Stimulated activated naive CD8-positive, alpha-beta T cell treated with anti-CD3 and anti-CD28 coated beads, Interleukin-15, amount 100 ng/mL, for 72 hours (primary cell): Measurements from ENCODE around the gene UNC119B.

Experiments used
- ATAC-seq: fragments of 150-1000 bp; cut with Tn5 transposase; 2 replicates; pipeline ENCODE4 v1.10.0; 2021; ENCODE audit warnings: mild to moderate bottlenecking, moderate library complexity
- DNase-seq, 2 donors: peaks; one replicate each; pipeline ENCODE4 v3.0.0; 2021 to 2022
- H3K27ac Mint-ChIP-seq, 2 donors: one replicate each; pipeline ENCODE4 v1.8.0; 2022; ENCODE audit warnings: mild to moderate bottlenecking in 2 of 2, mixed read lengths in 2 of 2, moderate library complexity in 2 of 2
- H3K27me3 Mint-ChIP-seq: one replicate; pipeline ENCODE4 v1.8.0; 2022; ENCODE audit warnings: mixed read lengths
- H3K4me1 Mint-ChIP-seq: one replicate; pipeline ENCODE4 v1.8.0; 2022; ENCODE audit warnings: mild to moderate bottlenecking, mixed read lengths
- H3K4me3 Mint-ChIP-seq, 2 donors: one replicate each; pipeline ENCODE4 v1.8.0; 2022; ENCODE audit warnings: mild to moderate bottlenecking in 2 of 2, mixed read lengths in 2 of 2, moderate library complexity in 1 of 2
- H3K9me3 Mint-ChIP-seq, 2 donors: one replicate each; pipeline ENCODE4 v1.8.0; 2022; ENCODE audit warnings: mixed read lengths in 2 of 2

The UNC119B gene

DNA sequence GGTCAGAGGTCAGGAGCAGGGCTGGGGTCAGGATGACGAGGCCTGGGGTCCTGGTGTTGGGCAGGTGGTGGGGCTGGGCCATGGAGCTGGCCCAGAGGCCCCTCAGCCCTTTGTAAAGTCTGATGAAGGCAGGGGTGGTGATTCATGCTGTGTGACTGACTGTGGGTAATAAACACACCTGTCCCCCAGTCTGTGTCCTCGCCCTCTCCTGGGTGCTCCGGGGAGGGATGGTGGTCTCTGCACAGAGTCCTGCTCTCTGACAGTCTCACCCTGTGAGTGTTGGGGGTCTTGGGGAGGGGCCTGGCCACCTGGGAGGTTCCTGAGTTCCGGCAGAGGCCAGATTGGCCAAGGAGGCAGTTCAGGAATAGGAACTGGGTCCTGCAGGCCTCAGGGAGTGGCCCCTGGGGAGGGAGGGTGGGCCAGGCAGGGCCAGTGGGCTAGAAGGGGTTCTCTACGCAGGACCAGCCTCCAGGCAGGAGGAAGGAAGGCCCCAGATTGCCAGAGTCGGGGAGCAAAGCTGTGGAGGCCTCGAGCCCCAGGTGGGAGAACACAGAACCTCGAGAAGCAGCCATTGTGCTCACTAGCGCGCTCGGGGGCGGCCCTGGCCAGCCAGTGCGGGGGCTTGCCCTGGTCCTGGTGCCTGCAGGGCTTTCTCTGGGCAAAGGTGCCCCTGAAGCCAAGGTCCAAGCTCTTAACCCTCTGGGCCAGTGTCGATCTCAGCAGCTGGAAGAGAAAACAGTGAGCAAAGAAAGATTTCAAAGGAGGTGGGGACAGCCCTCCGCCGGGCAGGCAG, 29.8 kb downstream of the UNC119B start:
- Mint-ChIP-seq H3K4me3 (no peak overlapping the region), H3K4me1 (no peaks in the 10 kb centered on the region), H3K27me3 (no peaks in the 10 kb centered on the region), H3K9me3 (no peaks in the 10 kb centered on the region), H3K27ac (peak overlapping the region in 1 of 2 donors; percentile 78)
- DNase-seq (no peak), ATAC-seq (no peak)

DNA sequence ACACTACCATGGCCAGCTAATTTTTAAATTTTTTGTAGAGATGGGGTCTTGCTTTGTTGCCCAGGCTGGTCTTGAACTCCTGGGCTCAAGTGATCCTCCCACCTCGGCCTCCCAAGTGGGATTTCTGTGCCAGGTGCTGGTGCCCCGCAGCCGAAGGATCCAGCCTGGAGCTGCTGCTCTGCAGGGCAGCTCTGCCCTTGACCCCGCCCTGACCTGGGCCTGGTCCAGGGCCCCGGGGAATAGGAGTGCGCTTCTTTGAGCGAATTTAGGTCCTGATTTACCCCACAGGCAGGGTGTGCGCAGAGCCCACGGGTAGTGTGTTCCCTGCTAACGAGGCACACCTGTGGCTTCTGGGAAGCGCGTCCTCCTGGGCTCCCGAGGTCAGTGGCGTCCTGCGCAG, 30.6 kb downstream of the UNC119B start:
- H3K4me1 Mint-ChIP-seq, result no peaks in the 10 kb centered on the region
- H3K4me3 Mint-ChIP-seq, result no peak overlapping the region
- ATAC-seq (no peak), DNase-seq (no peak)
- no peak overlapping the region for H3K27ac Mint-ChIP-seq
- H3K9me3 Mint-ChIP-seq, result no peaks in the 10 kb centered on the region
- H3K27me3 Mint-ChIP-seq, result no peaks in the 10 kb centered on the region

DNA sequence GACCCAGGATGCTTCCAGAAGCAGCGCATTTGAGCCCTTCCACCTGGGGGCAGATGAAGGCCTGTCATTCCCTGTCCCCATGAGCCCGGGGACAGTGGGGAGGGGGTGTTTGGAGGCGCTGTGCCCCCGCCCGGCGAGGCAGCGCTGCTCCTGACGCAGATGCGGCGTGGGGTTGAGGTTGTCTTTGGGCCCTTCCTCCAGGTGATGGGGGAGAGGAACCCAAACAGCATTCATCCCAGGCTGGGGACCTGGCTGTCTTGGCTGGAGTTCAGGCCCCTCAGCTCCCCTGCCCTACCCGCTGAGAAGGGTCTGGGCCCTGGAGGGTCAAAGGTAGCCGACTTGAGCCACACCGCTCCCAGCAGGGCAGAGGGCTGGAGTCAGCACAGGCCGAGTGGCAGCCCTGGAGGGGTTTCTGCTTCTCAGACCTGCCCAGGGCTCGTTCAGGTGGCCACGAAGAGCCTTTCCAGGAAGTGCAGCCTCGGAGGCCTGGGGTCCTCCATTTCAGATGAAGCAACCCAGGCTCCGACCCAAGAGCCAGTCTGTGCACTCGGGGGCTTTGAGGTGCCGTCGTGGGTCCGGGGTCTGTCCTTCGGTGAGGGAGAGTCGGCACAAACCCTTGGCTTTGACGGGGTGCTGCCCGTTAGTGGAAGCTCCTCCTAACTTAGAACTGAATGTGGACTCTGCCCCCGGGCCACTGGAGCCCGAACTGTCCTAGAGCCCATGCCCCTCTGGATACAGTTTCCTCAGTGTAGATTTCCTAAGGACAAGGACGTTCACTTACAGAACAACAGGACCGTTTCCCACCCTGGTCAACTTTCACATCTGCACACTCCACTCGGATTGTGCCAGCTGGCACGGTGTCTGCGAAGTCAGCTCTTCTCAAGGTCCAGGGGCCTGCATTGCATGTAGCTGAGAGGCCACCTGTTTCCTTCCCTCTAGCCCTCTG, 31.5 kb downstream of the UNC119B start:
- ATAC-seq, result no peak

DNA sequence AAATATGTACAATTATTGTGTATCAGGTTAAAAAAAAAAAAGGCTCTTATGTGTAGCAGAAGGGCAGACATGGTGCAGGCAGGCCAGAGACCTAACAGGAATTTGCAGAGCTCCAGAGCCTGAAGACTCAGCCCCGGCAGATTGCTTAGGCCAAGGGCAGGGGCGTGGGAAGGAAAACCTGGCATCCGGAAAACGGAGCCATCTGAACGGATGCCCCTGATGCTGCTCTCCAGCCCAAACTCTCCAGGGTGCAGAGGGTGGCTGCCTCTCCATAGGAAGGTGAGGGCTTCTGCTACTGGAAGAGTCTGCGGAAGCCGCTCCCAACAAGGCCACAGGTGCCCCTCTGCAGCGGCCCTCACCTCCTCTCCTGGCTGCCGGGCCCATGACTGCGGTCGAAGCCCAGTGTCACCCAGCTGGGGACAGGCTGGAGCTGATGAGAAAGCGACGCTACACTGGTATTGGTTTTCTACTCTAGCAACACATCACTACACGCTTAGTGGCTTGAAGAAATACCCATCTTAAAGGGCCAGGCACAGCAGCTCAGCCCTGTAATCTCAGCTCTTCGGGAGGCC, 34.8 kb downstream of the UNC119B start:
- Mint-ChIP-seq H3K4me3 (no peak overlapping the region), H3K27ac (no peak overlapping the region), H3K4me1 (no peaks in the 10 kb centered on the region), H3K9me3 (no peaks in the 10 kb centered on the region), H3K27me3 (no peaks in the 10 kb centered on the region)
- ATAC-seq (no peak), DNase-seq (no peak)

More for the DNA sequence above, 31.5 kb downstream of the UNC119B start:
- no peaks in the 10 kb centered on the region for H3K9me3 Mint-ChIP-seq
- no peak overlapping the region for H3K27ac Mint-ChIP-seq
- no peaks in the 10 kb centered on the region for H3K27me3 Mint-ChIP-seq
- H3K4me1 Mint-ChIP-seq, result no peaks in the 10 kb centered on the region
- no peak for DNase-seq
- no peak overlapping the region for H3K4me3 Mint-ChIP-seq

DNA sequence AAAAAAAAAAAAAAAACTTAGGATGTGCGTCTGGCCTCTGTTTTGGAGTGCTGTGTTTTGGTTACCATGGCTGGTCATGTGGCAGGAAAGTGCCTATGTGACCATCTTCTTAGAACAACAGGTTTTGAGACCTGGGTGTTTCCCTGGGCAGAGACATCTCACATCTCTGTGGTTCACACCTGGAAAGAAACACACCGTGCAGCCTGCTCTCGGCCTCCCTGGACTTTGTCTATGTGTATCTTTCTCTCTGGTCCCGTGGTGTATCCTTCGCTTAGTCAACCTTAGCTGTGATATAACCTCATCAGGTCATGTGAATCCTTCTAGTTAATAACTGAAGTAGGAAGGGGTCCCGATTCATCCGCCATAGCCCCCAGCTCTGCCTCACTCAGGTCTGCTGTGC, 38.0 kb downstream of the UNC119B start:
- Mint-ChIP-seq H3K27ac (no peak overlapping the region), H3K4me3 (no peak overlapping the region), H3K27me3 (peaks cover 8% of the 10 kb centered on the region), H3K9me3 (no peaks in the 10 kb centered on the region), H3K4me1 (peaks cover under 1% of the 10 kb centered on the region)
- no peak for DNase-seq
- ATAC-seq, result no peak

DNA sequence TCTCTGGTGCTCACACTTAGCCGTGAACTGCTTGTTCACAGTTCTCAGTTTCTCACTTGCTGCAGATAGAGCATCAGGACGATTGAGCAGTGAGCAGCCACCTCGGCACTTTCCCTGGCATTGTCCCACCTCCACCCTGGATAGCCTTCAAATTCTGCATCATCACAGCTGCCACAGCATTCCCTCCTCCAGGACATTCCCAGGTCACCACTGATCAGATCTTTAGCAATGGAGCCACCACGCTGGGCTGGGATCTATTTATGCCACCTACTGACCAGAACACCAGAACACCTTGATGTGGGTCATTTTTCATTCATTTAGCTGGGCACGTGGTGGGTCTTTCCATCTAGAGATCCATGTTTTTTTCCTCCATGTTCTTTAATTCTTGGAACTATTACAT, 39.0 kb downstream of the UNC119B start:
- ATAC-seq (no peak), DNase-seq (no peak)
- Mint-ChIP-seq H3K27me3 (peaks cover 8% of the 10 kb centered on the region), H3K4me3 (no peak overlapping the region), H3K9me3 (peaks cover 0 to 5% of the 10 kb centered on the region in 2 donors), H3K4me1 (peaks cover 4% of the 10 kb centered on the region), H3K27ac (no peak overlapping the region)

DNA sequence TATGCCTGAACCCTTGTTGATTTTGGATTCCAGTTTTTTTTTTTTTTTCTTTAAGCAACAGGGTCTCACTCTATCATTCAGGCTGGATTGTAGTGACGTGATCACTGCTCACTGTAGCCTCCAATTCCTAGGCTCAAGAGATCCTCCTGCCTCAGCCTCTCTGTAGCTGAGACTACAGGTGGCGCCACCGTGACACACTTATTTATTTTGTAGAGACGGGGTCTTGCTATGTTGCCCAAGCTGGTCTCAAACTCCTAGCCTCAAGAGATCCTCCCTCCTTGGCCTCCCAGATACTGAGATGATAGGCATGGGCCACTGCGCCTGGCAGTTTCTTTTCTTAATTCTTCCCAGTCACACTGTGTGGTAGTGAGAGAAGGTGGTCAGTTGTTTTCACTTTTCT, 40.5 kb downstream of the UNC119B start:
- H3K27ac Mint-ChIP-seq, result no peak overlapping the region

DNA sequence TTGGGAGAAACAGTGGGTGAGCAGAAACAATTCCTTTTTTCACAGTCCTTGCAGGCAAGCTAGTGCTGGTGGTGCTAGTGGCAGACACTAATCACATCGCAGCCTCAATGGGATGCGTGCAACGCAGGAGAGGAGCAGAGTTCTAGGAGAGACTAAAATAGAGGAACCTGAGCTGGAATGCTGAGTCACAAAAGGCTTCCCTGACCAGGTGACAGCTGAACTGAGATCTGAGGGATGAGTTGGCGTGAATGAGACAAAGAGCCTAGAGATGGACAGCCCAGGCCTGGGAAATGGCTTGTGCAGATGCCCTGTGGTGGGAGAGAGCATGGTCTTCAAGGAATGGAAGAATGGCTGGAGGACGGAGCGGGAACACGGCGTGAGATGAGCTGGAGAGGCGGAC, 41.1 kb downstream of the UNC119B start:
- Mint-ChIP-seq H3K4me3 (no peak overlapping the region), H3K27ac (no peak overlapping the region), H3K27me3 (peaks cover 8% of the 10 kb centered on the region), H3K4me1 (peaks cover 4% of the 10 kb centered on the region), H3K9me3 (peaks cover 5 to 9% of the 10 kb centered on the region in 2 donors)
- no peak for ATAC-seq
- no peak for DNase-seq

More for the DNA sequence above, 40.5 kb downstream of the UNC119B start:
- ATAC-seq (no peak), DNase-seq (no peak)
- Mint-ChIP-seq H3K9me3 (peaks cover 5 to 9% of the 10 kb centered on the region in 2 donors), H3K4me3 (no peak overlapping the region), H3K27me3 (peaks cover 8% of the 10 kb centered on the region), H3K4me1 (peaks cover 4% of the 10 kb centered on the region)

DNA sequence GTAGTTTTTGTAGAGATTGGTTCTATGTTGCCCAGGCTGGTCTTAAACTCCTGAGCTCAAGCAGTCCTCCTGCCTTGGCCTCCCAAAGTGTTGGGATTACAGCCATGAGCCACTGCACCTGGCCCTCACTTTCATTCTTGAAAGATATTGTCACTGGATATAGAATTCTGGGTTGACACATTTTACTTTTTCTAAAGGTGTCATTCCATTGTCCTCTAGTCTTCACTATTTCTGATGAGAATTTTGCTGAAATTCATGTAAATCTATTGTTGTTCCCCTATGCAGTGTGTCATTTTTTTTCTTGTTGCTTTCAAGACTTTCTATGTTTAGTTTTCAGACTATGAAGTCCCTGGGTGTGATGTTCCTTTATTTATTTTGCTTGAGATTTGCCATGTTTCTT, 44.5 kb downstream of the UNC119B start:
- peaks cover 4% of the 10 kb centered on the region for H3K4me1 Mint-ChIP-seq
- H3K4me3 Mint-ChIP-seq, result no peak overlapping the region
- ATAC-seq (no peak), DNase-seq (no peak)
- peaks cover 5 to 9% of the 10 kb centered on the region in 2 donors for H3K9me3 Mint-ChIP-seq
- H3K27me3 Mint-ChIP-seq, result peaks cover 8% of the 10 kb centered on the region
- H3K27ac Mint-ChIP-seq, result peak overlapping the region in 1 of 2 donors; percentile 90

DNA sequence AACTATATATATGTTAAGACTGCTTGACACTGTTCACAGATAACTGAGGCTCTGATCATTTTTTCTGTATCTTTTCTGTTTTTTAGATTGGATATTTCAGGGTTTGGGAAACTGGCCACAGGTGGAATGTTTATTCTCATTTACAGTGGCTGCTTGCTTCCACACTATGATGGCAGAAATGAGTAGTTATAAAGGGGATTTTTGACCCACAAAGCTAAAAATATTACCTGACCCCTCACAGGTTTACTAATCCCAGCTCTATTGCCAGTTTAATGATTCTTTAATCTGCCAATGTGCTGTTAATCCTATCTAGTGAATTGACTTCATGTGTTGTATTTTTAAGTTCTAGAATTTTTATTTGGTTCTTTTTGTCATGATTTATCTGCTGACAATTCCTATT, 45.0 kb downstream of the UNC119B start:
- Mint-ChIP-seq H3K4me1 (peaks cover 4% of the 10 kb centered on the region), H3K27ac (no peak overlapping the region), H3K27me3 (peaks cover 8% of the 10 kb centered on the region), H3K4me3 (no peak overlapping the region), H3K9me3 (peaks cover 5 to 9% of the 10 kb centered on the region in 2 donors)
- DNase-seq (no peak), ATAC-seq (no peak)

DNA sequence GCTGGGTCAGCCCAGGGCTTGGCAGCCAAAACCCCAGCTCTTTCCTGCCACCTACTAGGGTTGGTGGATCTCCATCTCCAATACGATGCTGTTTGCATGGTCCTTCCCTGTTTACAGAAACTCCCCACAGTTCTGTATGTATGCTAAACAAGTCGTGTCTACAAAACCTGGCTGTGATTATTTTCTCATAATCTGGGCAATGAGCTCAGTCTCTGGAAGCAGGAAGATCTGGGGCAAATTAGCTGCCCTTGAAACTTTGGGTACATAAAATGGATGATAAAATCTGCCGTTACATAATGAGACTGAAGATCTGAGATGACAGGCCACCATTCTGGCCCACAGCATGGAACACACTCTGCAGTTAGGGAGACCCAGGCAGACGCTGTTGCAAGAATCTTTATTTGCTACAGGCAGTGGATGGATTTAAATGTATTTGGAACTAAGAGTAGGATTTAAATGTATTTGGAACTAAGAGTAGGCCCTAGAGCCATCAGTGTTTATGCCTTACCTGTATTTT, 47.0 kb downstream of the UNC119B start:
- no peak overlapping the region for H3K4me3 Mint-ChIP-seq
- H3K9me3 Mint-ChIP-seq, result peaks cover 5 to 9% of the 10 kb centered on the region in 2 donors
- no peak overlapping the region for H3K27ac Mint-ChIP-seq
- H3K4me1 Mint-ChIP-seq, result peaks cover 4% of the 10 kb centered on the region
- no peaks in the 10 kb centered on the region for H3K27me3 Mint-ChIP-seq
- ATAC-seq (no peak), DNase-seq (no peak)

DNA sequence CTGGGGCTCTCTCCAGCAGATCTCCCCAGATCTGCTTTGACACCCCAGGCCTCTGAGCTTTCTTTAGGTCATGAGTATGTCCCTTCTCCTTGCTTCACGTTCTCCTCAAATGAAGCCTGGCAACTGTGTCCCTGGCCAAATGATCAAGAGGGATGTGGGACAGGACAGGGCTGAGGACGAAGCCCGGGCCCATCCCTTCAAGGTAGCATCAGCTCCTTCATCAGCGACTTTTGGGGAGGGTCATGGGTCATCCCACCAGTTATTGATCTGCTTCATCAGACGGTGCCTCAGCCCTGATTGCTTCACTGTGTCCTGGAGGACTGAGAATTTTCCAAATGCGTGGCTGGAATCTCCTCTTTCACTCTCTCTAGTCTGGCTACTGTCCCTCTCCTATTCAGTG, 47.7 kb downstream of the UNC119B start:
- DNase-seq (no peak), ATAC-seq (no peak)
- peak overlapping the region in 1 of 2 donors; percentile 48 for H3K27ac Mint-ChIP-seq
- no peaks in the 10 kb centered on the region for H3K27me3 Mint-ChIP-seq
- no peak overlapping the region for H3K4me3 Mint-ChIP-seq
- H3K4me1 Mint-ChIP-seq, result peaks cover 4% of the 10 kb centered on the region
- H3K9me3 Mint-ChIP-seq, result peaks cover 5 to 9% of the 10 kb centered on the region in 2 donors

DNA sequence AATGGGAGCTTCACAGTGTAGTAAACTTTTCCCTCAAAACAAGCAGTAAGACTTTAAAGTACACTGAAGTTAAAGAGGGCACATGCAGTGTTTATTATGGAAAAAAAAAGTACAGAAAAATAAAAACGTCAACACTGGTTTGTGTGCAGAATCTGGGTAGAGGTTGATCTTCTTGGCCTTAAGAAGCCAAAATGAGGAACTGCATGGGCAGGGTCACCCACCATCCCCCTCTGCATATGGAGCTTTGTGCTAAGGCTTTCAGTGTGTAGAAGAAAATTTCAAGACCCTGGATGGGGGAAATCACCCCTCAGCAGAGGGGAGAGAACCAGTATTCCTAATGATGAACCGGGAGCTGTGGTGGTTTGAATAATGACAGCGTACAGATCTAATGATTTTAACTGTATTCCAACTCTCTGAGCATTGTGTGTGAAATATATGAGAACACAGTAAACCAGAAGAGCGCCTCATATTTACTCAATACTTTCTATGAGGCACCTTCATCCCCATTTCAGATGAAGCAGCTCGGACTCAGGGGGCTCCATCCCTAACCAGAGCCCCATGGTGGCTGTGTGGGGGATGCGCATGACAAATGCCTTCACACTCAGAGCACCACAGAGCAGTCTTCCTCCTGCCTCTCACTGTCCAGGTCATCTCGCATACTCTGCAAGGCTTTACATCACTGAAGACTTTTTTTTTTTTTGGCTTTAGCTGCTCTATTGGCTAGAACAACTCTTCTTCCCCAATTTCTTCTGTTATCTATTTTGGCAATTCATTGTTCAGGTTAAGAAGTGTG, 48.7 kb downstream of the UNC119B start:
- Mint-ChIP-seq H3K4me1 (no peaks in the 10 kb centered on the region), H3K27ac (peak overlapping the region in 1 of 2 donors; percentile 25), H3K27me3 (no peaks in the 10 kb centered on the region), H3K4me3 (no peak overlapping the region), H3K9me3 (peaks cover 0 to 9% of the 10 kb centered on the region in 2 donors)
- no peak for DNase-seq
- ATAC-seq, result no peak

DNA sequence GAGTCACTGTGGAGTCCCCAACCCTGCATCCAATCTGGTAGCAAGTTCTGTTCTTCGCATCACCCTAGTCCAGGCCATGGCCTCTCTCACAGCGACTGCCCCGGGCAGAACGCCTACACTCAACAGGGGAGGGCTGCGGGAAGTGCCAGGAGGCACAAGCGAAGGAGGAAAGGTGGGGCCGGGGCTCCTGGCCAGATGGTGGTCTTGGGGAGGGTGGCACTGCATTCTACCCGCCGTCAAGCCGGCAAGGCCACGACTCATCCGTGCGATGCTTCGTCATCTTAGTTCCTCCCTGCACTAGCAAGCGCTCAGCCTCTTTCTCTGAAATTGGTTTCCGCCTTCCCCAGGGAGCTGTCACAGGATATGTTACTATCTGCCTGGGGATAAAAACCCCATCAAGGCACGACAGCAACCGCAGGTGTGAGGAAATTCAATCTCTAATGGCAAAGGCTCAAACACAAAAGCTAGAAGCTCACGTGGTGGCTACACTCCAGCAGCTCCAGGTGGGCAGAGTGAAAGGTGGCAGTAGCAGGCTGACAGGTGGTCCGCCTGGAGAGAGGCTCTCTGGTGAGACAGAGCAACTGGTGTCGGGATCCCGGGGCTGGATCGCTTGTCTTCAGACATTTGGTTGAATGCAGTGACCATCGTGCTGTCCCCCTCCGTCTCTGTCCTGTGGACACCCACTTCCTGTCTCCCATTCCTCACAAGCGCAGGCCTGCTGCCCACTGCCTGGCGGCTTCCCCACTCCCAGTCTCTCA, 49.5 kb downstream of the UNC119B start:
- peaks cover 0 to 6% of the 10 kb centered on the region in 2 donors for H3K9me3 Mint-ChIP-seq

More for the DNA sequence above, 49.5 kb downstream of the UNC119B start:
- H3K27me3 Mint-ChIP-seq, result no peaks in the 10 kb centered on the region
- H3K4me1 Mint-ChIP-seq, result no peaks in the 10 kb centered on the region
- peak overlapping the region; percentile 5 to 22 for H3K27ac Mint-ChIP-seq
- no peak for ATAC-seq
- H3K4me3 Mint-ChIP-seq, result no peak overlapping the region
- DNase-seq, result no peak
